ENCODE results near the gene MIPEP.
A peak's percentile ranks its signal among the peaks of the same experiment; 100 is the strongest.

Gene MIPEP

DNA sequence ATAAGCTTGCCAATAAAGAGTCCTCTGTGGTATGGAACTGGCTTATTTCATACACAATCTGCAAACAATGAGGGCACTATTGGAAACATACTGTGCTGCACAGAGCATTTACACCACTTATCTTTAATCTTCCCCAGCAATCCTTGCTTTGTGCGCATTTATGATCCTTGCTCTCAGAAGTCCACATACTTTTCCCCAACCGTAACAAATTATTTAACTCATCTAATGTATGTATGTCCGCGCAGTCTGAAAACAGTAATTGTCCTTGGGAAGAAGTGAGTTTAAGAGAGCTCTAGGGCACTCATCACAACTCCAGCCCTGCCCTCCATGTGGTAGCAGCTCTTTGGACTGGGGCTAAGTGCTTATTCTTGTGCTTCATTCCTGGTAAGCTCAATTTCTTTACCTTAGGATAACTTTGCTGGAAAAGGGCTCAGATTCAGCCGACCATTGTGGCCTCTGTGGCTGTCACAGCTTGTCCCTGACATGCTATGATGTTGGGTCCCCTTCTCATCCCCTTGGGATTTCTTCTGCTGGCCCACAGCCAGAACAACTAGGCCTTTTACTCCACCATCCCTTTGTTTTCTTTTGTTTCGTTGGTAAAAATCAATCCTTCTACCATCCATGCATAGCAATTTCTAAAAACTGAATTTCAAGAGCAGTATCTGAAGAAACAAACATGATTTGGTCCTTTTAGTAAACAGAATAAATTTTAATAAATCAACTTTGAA is 166.3 kb downstream of the MIPEP start:
- DNase-seq (ENCODE audit: low read depth in 1 of 2, low spot score in 1 of 2), result no peak

DNA sequence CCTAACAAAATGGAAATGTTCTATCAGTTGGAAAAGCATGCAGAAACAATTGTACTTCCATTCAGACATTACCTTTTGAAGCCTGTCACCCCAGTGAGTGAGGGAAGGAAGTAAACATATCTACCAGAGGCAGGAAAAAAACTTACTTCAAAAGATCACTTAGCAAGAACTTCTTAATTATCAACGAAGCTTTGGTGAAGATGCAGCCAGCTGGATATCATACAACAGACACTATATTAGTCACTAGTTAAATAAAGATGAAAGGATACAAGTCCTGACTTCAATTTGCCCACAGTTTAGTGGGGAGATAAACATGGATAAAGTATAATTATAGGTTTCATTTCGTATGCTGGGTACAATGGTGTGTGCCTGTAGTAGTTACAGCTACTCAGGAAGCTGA is 170.2 kb downstream of the MIPEP start:
- DNase-seq (ENCODE audit: low read depth in 1 of 2, low spot score in 1 of 2), result no peak

GRCh38 chr13:23716401-23716800 is 172.8 kb downstream of the MIPEP start:
- DNase-seq (ENCODE audit: low read depth in 1 of 2, low spot score in 1 of 2), result no peak

DNA sequence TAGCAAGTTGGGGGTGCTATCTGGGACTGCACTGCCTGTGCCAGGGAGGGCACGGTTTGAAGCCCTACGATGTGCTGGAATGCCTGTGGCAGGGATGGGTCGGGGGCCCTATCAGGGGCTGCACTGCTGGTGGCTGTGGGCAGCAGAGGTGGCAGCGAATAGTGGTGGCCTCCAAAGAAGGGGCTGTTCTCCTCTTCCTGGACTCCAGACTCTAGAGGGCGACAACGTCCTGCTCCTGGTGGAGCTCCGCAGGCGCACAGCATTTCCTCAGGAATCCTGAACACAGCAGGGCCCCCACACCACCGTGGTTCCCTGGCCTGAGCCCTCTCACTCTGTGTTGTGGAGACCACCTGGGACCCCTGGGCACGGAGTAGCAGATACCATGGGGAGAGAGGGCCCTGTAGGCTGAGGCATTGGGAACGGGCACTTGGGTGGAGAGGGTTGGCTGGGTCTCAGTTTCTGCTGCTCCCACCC is 173.4 kb downstream of the MIPEP start:
- no peak for DNase-seq (ENCODE audit: low read depth in 1 of 2, low spot score in 1 of 2)

GRCh38 chr13:23715092-23715761 is 174.0 kb downstream of the MIPEP start:
- DNase-seq (ENCODE audit: low read depth in 1 of 2, low spot score in 1 of 2), result no peak

DNA sequence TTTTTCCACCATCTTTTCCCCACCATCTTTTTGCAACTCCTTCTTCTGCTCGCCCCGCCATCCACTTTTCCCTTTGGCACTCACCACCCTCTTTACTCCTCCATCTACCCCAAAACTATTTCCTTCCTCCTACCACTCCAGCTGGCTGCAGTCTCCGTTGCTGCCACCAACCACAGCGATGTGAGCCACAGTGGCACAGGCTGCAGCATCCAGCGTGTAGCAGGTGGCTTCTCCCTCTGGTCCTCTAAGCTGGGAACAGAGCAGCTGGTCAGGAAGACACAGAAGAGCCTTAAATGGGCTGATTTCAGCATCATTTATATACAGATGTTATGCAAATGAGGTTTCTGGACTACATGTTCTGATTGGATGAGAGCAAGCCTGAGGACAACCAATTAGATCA is 174.5 kb downstream of the MIPEP start:
- no peak for DNase-seq (ENCODE audit: low read depth in 1 of 2, low spot score in 1 of 2)

DNA sequence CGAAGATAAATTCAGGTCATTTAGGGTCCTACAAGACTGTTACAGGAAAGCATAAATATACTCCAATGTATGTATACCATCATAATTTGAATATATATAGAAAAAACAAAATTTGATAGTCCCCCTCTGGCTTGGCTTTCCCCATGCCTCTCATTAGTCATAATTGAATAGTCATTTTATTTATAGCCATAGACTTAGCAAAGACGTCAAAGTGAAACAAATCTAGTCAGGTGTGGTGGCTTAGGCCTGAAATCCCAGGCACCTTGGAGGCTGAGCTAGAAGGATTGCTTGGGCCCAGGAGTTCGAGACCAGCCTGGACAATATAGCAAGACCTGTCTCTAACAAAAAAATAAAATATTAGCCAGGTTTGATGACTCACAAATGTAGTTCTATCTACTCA is 177.8 kb downstream of the MIPEP start:
- no peak for DNase-seq (ENCODE audit: low read depth in 1 of 2, low spot score in 1 of 2)

GRCh38 chr13:23710366-23710765 is 178.8 kb downstream of the MIPEP start:
- DNase-seq (ENCODE audit: low read depth in 1 of 2, low spot score in 1 of 2), result no peak

GRCh38 chr13:23709536-23709935 is 179.7 kb downstream of the MIPEP start:
- DNase-seq (ENCODE audit: low read depth in 1 of 2, low spot score in 1 of 2), result no peak

DNA sequence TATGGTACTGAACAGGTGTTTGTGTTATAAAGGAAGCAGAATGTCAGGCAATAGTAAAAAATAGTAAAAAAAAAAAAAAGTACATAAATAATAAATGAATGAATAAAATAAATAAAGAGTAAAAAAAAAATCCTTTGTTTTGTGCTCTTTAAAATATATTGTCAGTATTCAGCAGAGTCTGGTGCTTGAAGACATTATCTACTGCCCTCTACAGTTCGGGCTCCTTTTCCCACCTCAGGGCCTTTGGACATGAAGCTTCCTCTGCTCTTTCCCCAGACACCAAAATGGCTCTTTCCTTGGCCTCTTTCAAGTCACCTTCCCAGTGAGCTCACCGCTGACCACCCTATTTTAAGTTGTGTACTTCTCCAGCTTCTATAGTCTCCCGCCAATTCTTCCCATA is 181.5 kb downstream of the MIPEP start:
- no peak for DNase-seq (ENCODE audit: low read depth in 1 of 2, low spot score in 1 of 2)

- DNase-seq (ENCODE audit: low read depth in 1 of 2, low spot score in 1 of 2), result no peak
Measured at GRCh38 chr13:23705583-23705982, 183.6 kb downstream of the MIPEP start.

DNA sequence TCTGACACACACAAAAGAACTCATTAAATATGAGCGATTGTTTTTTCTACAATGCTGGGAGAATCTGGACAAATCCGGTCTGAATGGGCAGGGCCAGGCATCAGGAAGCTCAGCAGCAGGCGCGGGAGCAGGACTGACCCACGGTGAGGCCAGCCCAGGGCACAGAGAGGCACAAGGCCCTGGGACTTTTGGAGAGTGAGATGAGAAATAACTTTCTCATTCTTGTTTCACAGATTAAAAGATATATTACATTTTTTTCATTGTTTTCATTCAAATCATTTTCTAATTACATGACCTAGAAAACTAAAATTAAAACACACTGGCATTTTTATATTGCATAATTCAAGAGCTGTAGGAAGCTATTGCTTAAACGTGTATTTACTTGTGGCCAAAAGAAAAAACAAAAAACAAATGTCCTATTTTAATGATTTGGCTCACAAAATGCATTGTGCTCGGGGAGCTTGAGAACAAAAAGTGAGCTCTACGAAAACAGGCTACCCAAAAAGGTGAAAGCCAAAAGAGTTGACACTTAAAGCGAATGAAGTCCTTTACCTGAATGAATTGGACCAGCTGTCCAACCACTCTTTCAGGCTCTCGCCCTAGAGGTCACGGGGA is 185.8 kb downstream of the MIPEP start:
- DNase-seq (ENCODE audit: low read depth in 1 of 2, low spot score in 1 of 2), result no peak

DNA sequence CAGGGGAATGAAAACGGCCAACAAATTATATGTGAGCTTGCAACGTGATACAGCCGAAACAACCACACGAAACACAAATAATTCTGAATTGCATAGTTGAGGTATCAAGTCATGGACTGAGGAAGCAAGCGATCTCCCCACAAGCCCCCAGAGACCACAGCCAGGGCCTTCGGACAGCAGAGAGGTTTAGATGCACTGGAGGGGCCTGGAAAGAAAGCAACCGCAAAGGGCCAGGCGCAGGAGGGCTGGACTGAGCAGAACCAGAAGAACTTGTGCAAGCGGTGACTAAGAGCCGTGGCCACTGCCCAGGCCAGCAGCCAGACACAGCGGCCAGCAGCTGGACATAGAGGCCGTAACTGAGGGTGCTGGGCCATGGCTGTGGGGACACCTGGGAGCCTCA is 187.6 kb downstream of the MIPEP start:
- no peak for DNase-seq (ENCODE audit: low read depth in 1 of 2, low spot score in 1 of 2)

- DNase-seq (ENCODE audit: low read depth in 1 of 2, low spot score in 1 of 2), result no peak
Measured at GRCh38 chr13:23701186-23701585, 188.0 kb downstream of the MIPEP start.

DNA sequence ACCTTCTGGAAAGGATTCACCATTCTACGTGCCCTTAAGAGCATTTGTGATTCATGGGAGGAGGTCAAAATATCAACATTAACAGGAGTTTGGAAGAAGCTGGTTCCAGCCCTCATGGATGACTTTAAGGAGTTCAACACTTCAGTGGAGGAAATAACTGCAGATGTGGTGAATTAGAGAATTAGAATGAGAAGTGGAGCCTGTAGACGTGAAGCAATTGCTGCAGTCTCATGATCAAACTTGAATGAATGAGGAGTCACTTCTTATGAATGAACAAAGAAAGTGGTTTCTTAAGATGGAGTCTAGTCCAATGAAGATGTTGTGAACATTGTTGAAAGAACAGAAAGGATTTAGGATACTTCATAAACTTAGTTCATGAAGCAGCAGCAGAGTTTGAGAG is 189.9 kb downstream of the MIPEP start:
- DNase-seq (ENCODE audit: low read depth in 1 of 2, low spot score in 1 of 2), result no peak

DNA sequence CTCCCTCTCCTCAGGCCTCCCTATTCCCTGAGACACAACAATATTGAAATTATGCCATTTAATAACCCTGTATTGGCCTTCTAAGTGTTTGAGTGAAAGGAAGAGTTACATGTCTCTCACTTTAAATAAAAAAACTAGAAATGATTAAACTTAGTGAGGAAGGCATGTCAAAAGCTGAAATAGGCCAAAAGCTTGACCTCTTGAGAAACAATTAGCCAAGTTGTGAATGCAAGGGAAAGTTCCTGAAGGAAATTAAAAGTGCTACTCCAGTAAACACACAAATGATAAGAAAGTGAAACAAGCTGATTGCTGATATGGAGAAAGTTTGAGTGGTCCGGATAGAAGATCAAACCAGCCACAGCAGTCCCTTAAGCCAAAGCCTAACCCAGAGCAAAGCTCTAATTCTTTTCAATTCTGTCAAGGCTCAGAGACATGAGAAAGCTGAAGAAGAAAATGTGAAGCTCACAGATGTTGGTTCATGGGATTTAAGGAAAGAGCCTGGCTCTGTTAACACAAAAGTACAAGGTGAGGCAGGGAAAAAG is 191.4 kb downstream of the MIPEP start:
- no peak for DNase-seq (ENCODE audit: low read depth in 1 of 2, low spot score in 1 of 2)

GRCh38 chr13:23696610-23697009 is 192.6 kb downstream of the MIPEP start:
- no peak for DNase-seq (ENCODE audit: low read depth in 1 of 2, low spot score in 1 of 2)

DNA sequence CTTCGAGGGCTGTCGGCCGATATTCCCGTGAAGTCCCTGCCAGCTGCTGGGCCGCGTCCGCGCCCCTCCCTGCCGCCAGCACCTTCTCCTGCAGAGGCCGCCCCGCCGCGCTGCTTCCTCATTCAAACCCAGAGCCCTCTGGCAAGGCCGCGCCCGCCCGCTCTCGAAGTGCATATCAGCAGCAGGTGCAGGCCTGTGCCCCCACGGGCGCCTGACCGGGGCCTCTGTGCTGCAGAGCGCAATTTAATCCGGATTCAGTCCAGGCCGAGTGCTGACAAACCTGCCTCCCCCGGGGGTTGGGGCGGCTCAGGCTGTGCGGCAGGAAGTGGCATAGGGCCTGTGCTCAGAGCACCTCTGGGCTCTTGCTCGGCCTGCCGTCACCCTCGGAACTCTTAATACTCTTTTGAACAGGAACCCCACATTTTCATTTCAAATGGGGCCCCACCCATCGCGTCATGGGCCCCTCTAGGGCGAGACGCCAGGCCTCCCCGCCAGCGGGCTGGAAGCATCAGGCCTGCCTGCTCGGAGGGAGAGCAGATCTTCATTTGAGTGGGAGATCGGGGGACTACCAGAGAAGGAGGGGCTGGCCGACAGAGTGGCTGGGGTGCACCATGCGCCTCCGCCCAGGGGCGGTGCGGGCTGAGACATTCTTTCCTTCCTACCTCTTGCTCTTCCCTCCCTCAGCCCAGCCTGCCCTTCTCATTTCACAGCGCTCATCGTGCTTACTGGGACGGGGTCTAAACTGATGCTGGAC is 193.3 kb downstream of the MIPEP start:
- peak; percentile 17 to 28 for DNase-seq (ENCODE audit: low read depth in 1 of 2, low spot score in 1 of 2)

GRCh38 chr13:23695196-23695595 is 194.0 kb downstream of the MIPEP start:
- DNase-seq (ENCODE audit: low read depth in 1 of 2, low spot score in 1 of 2), result no peak

- no peak for DNase-seq (ENCODE audit: low read depth in 1 of 2, low spot score in 1 of 2)
Measured at GRCh38 chr13:23692816-23693215, 196.4 kb downstream of the MIPEP start.

- no peak for DNase-seq (ENCODE audit: low read depth in 1 of 2, low spot score in 1 of 2)
Measured at GRCh38 chr13:23690668-23691067, 198.5 kb downstream of the MIPEP start.
